NCI-H460 (cell line): ENCODE results near the gene PRR12. TPM values are rescaled to one million over a fixed set of nuclear protein-coding genes. Genes with fewer than 3 reads are reported as not detected.

ENCODE experiments used
- DNase-seq: peaks from one replicate; pipeline ENCODE4 v3.0.0-alpha.2; 2016; ENCODE audit warnings: low read depth; ENCODE audit errors: extremely low read depth
- small RNA-seq, 2 experiments: library from RNA; depleted of rRNA; stranded (forward); fragments of <200 nt; gene quantifications; one replicate each; pipeline ENCODE3, GENCODE V24; 2014
- total RNA-seq: library from RNA; depleted of rRNA; stranded (reverse); fragments of >200 nt; shearing (Covaris generic); gene quantifications from 2 replicates; pipeline ENCODE4 v1.2.3, GENCODE V29; 2014; rRNA removed

The PRR12 gene
- total RNA-seq, 1 experiment from 2014 or later: 2.1 TPM

DNA sequence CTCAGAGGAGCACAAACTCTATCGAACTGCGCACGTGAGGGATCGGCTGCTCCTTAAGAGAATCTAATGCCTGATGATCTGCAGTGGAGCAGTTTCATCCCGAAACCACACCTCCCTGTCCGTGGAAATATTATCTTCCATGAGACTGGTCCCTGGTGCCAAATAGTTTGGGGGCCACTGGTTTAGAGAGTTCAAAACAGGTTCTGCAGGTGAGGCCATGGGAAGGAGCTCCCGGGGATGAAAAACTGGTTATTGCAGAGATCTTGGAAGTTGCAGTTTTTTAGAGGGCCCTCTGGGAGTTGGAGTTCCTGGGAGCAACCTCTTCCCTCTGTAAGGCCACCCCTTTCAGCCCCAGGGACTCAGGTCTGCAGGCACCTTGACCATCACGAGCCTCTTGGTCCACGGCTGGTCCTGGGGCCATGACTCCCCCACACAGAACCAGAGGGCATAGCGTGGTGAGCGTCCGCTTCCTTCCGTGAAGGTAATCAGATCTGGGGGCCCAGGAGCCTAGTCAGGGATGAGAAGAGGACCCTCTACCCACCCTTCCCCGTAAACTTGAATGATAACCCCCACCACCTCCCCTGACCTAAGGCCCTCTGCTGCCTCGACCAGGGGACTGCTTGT lies 69.5 kb downstream of the PRR12 start:
- DNase-seq: no peak

DNA sequence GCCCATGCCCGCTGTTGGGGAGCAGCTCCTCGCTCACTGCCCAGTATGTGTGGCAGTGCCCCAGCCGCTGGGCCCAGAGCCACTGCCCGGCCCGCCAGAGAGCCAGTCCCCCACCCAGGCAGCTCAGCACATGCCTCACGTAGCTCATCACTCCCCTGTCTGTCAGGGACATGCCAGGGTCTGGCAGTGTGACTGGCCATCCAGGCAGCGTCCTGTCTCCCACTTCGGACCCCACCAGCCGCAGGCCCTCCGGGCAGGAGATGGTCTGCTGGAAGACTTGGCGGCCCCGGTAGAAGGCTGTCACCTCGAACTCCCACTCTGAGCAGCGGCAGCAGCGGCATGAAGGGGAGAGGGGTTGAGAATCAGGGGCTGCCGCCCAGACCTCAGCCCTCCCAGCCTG lies 71.0 kb downstream of the PRR12 start:
- DNase-seq: no peak

GRCh38 chr19:49663224-49663623 lies 72.2 kb downstream of the PRR12 start:
- DNase-seq: no peak

DNA sequence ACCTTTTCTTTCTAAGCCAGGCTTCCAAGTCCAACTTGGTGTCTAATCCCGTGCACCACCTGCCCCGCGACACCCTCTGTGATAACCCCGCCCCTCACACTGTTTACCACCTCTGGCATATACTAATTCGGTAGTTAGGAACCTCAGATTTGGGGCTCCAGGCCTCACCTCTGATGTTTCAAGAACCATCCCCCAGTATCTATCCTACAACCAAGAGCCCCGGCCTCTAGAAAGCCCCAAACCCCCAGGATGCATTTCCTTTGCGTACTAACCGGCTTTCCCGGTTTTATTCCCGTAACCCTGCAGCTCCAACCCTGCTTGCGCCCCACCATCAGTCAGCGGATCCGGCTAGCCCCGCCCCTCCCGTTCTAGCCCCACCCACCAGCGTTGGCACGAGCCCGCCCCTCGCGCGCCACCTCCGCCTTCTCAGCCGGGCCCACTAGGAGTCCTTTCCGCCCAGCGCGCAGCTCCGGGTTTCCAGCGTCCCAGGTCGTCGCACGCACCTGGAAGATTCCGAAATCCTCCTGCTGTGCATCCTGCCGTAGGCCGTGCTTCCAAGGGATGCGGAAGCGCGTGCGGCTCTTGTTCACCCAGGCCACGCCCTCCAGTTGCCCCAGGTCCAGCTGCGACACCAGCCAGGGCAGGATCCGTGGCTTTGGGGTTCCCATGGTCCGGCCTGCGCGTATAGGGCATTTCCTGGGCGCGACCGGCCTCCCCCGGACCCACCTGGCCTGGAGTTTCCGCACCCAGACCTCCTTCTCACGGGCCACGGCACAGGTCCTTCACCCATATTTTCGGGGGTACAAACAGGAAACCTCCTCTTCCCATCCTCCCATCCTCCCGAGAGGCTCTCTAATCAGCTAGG lies 73.4 kb downstream of the PRR12 start:
- DNase-seq: peak; percentile 65

- no peak for DNase-seq
Measured at GRCh38 chr19:49665036-49665350, 74.0 kb downstream of the PRR12 start.

- peak; percentile 91 for DNase-seq
Measured at GRCh38 chr19:49665351-49666119, 74.6 kb downstream of the PRR12 start, which contains the start of the genes BCL2L12 and IRF3. TSS of gene BCL2L12 (plus strand) at chr19:49665933. CDS start at chr19:49666693, 760 bp downstream. TSS of gene IRF3 (minus strand) at chr19:49665857. CDS start at chr19:49664838, 1,019 bp downstream.

DNA sequence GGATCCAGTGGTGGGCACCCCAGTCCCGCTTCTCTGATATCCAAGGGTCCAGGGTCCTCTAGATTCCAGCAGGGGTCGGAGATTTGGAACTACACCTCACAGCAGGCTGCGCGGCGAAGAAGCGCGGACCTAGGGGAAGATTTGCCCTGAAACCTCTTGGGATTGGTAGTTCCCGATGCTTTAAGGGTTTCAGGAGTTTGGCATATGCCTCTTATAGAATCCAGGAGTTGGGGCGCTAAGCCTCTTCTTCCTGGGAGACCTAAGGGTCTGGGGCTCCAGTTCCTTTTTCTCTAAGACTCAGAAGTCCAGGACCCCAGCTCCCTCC lies 75.1 kb downstream of the PRR12 start:
- no peak for DNase-seq

GRCh38 chr19:49667473-49667872 lies 76.5 kb downstream of the PRR12 start:
- DNase-seq: no peak

DNA sequence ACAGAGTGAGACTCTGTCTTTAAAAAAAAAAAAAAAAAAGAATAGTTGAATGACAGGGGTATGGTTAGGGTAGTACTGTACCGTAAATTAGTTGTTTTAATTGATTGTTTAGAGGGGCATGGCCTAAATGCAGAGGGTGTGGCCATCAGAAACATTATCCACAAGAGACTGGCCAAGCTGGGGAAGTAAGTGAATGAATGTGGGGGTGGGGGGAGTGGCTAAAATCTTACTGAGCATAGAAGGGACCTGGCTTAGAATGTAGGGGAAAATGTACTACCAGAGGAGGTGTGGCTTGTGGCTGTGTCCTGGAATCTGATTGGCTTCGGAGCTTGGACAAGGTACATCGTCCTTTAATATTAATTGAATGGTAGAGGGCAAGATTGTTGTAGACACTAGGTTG lies 78.5 kb downstream of the PRR12 start:
- DNase-seq: no peak

DNA sequence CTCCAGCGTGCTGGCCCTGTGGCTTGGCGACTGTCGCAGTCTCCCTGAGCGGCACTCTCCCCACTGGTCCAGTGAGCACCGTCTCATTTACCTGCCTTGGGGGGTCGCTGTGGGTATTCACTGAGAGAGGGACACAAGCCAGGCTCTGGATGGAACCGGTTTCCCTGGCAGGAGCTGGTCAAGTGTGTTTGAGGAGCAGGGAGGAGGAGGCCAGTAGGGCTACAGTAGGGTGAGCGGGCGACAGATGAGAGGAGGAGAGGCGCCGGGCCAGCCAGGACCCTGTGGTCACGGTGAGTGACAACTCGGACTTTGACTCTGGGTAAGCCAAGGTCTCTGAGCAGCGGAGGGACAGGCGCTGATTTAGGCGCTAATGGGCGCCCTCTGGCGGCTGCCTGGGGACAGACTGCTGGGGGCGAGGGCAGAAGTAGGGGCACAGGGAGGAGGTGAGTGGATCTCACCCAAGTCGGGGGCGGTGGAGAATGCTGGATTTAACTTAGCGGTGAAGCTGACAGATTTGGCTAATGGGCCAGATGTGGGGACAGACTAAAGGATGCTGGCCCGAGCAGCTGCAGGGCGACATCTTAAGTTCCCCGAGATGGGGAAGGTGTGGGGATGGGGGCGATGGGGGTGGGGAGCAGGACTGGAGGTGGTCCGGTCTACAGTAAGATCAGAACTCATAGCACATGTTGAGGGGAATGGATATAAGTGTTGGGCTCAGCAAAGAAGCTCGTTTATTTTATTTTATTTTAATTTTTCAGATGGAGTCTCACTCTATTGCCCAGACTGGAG lies 81.3 kb downstream of the PRR12 start:
- DNase-seq: peak; percentile 70

Small RNAs within 50 kb of the gene (small RNA-seq; reads per million reads assigned to genes)
- gene RF00019: 0 reads per million in 2 experiments

Other genes starting within 250 kb of the PRR12 start
- gene TEAD2, start 228.8 kb upstream of the PRR12 start, total RNA-seq: 13.7 and 13.8 TPM in 2 replicates
- gene DKKL1, start 227.3 kb upstream of the PRR12 start, total RNA-seq: not detected in 2 replicates
- gene KASH5, start 202.9 kb upstream of the PRR12 start, total RNA-seq: not detected in 2 replicates
- not detected in 2 replicates for gene PTH2, start 167.7 kb upstream of the PRR12 start, total RNA-seq
- gene GFY, start 165.8 kb upstream of the PRR12 start, total RNA-seq: not detected in 2 replicates
- gene SLC17A7, start 149.7 kb upstream of the PRR12 start, total RNA-seq: 0.17 TPM in 1 of 2 replicates, not detected in the other
- 48.5 and 69.4 TPM in 2 replicates for gene PIH1D1, start 139.4 kb upstream of the PRR12 start, total RNA-seq
- gene ALDH16A1, start 138.0 kb upstream of the PRR12 start, total RNA-seq: 24.7 and 32.4 TPM in 2 replicates
- gene FLT3LG, start 117.0 kb upstream of the PRR12 start, total RNA-seq: 0.12 and 0.35 TPM in 2 replicates
- gene RPL13A, start 103.6 kb upstream of the PRR12 start, total RNA-seq: 3,401 and 3,992 TPM in 2 replicates
- gene RPS11, start 94.7 kb upstream of the PRR12 start, total RNA-seq: 2,280 and 2,727 TPM in 2 replicates
- gene FCGRT, start 78.5 kb upstream of the PRR12 start, total RNA-seq: 0.77 TPM in 1 of 2 replicates, not detected in the other
- 3.1 and 5.6 TPM in 2 replicates for gene RCN3, start 63.2 kb upstream of the PRR12 start, total RNA-seq
- gene NOSIP, start 10.6 kb upstream of the PRR12 start, total RNA-seq: 21.8 and 31.8 TPM in 2 replicates
- 0.14 TPM in 1 of 2 replicates, not detected in the other for gene PRRG2, start 9.9 kb upstream of the PRR12 start, total RNA-seq
- gene RRAS, start 49.0 kb downstream of the PRR12 start, total RNA-seq: 17.2 and 19.6 TPM in 2 replicates
- gene SCAF1, start 51.0 kb downstream of the PRR12 start, total RNA-seq: 8.3 and 12.3 TPM in 2 replicates
- 36.5 and 38.0 TPM in 2 replicates for gene IRF3, start 74.7 kb downstream of the PRR12 start, total RNA-seq
- gene BCL2L12, start 74.8 kb downstream of the PRR12 start, total RNA-seq: 16.4 and 17.5 TPM in 2 replicates
- 228 and 254 TPM in 2 replicates for gene PRMT1, start 86.1 kb downstream of the PRR12 start, total RNA-seq
- gene ADM5, start 98.4 kb downstream of the PRR12 start, total RNA-seq: 3.1 and 3.2 TPM in 2 replicates
- 1.7 and 2.2 TPM in 2 replicates for gene CPT1C, start 99.9 kb downstream of the PRR12 start, total RNA-seq
- gene TSKS, start 172.1 kb downstream of the PRR12 start, total RNA-seq: not detected in 2 replicates
- 25.6 and 29.1 TPM in 2 replicates for gene AP2A1, start 175.8 kb downstream of the PRR12 start, total RNA-seq
- gene FUZ, start 222.1 kb downstream of the PRR12 start, total RNA-seq: 0.14 and 1.0 TPM in 2 replicates
- gene MED25, start 227.1 kb downstream of the PRR12 start, total RNA-seq: 12.5 and 13.4 TPM in 2 replicates